NCI-H2107 treated with DMSO at 0.1 percent for 48 hours (cell line): Measurements from ENCODE around the gene ALPK3.

ENCODE experiments used
- DNase-seq: peaks from one replicate; lab custom pipeline; 2025; ENCODE audit not compliant: unreplicated experiment; lab: John Stamatoyannopoulos, UW

The ALPK3 gene

DNA sequence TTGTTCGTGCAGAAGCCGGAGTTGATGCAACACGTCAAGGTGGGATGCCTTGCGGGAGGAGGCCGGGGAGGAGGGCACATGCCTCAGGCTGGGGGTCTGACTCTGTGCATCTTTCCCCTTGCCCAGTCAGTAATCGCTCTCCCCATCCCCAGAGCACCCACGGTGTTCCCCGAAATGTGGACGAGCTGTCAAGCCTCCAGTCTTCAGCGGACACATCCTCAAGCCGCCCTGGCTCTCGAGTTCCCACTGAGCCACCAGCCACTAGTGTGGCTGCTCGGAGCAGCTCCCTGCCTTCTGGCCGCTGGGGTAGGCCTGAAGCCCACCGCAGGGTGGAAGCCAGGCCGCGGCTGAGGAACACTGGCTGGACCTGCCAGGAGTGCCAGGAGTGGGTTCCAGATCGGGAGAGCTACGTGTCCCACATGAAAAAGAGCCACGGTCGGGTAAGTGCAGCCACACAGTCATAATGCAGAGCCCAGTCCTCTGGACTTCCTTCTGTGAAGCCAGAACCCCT, 18.7 kb upstream of the ALPK3 start:
- no peak for DNase-seq

DNA sequence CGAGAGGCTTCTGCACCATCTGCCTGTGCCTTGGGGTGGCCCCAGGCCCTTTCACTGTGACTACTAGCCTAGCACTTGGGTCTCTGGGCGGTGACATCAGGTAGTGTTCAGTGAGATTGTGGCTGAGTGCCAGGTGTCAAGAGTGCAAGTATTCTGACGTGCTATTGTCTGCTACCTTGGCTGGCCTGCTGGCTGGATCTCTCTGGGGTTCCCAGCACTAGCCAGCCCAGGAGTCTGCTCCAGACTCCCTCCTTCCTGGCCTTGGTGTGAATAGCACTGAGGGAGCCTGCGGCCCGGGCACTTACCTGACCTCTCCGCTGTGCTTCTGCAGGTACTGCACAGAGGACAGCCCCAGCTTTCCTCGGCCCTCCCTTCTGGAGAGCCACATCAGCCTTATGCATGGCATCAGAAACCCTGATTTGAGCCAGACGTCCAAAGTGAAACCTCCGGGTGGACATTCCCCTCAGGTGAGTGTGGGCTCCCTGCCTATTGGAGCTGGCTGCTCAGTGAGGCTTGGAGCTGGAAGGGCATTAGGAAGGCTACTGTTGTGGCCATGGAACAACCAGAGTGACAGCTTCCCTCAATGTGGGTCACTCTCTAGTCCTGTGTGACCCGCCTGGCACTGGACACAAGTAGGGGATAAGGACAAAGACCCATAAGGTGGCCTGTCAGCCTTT, 17.5 kb upstream of the ALPK3 start:
- DNase-seq = no peak

DNA sequence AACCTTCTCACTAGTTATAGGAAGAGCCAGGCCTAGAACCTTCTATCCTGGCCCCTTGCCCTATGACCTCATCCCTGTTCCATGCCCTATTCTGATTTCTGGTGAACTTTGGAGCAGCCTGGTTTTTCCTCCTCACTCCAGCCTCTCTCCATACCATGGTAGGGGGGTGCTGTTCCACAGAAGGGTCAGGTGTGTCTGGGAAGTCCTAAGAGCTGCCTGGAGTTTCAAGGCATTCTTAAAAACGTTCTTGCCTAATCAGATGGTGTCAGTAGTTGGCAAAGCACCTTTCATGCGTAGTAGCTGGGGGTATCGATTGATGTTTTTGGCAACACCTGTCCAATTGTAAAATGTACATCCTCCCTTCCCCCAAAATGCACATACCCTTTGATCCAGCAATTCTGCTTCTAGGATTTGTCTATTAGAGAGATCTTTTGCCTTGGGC, 16.8 kb upstream of the ALPK3 start:
- no peak for DNase-seq

DNA sequence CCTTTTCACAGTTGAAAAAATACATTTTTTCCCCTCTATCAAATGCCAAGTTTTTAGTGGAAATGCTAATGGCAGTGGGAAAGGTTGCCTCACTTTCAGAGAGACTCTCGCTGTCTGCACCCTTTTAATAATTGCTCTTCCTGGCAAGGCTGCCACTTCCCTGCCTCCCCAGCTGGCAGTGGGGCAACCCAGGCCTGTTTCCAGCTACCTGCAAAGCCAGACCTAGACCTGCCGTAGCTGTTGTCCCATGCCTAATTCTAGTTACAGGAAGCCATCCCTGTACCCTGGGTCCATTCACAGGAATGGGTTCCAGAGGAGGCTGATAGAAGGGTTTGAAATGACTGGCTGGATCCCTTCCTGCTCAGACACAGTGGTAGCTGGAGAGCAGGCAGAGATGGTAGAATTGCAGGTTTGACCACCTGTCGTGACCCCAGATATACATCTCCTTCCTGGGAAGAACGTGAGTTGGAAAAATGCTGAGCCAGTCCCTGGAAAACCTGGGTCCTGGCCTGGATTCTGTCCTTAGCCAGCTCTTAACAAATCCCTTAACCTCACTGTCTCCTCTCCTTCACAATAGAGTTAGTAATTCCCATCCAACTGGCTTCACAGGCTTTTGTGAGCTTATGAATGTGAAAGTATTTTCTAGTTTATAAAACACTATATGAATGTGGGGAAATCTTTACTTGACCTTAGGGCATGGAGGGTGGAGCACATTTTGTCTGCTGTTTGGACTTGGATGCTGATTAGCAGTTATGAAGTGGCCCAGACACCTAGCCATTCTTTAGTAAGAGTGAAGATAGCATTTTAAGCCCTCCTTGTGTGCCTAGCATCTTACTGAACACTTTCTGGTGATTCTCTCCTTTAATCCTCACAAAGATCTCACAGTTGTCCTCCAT, 12.9 kb upstream of the ALPK3 start:
- DNase-seq = no peak

DNA sequence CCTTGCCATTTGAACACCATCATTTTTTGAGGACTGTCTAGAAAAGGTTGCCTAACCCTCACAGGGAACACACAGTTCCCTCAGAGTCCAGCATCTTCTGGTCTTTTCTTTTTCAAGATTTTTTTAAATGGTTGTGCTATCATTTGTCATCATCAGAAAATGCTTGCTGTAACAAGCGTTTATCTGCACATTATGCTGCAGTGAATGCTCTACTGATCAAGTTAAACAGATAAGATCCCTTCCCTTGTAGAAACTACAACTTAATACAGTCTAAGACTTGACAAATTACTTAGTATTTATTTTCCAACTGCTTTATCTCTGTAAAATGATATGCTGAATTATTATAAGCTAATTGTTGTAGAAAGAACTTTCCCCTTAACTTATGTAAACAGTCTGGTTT, 11.9 kb upstream of the ALPK3 start:
- no peak for DNase-seq

DNA sequence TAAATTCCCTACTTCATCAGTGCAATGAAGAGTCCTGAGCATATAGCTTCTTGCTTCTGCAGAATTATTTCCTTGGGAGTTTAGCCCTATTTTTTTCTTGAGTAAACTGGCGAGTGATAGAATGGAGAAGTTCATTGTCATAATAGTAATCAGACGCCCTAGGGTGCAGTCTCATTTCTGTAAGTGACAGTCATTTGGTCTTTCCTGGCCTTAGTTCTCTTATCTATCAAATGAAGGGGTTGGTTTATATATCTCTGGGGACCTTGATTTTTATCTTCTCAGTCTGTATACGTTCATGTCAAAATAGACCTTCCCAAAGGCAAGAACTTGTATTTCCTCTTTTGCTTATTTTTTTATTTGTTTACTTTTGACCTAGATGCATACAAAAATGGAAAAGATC, 9.9 kb upstream of the ALPK3 start:
- no peak for DNase-seq

DNA sequence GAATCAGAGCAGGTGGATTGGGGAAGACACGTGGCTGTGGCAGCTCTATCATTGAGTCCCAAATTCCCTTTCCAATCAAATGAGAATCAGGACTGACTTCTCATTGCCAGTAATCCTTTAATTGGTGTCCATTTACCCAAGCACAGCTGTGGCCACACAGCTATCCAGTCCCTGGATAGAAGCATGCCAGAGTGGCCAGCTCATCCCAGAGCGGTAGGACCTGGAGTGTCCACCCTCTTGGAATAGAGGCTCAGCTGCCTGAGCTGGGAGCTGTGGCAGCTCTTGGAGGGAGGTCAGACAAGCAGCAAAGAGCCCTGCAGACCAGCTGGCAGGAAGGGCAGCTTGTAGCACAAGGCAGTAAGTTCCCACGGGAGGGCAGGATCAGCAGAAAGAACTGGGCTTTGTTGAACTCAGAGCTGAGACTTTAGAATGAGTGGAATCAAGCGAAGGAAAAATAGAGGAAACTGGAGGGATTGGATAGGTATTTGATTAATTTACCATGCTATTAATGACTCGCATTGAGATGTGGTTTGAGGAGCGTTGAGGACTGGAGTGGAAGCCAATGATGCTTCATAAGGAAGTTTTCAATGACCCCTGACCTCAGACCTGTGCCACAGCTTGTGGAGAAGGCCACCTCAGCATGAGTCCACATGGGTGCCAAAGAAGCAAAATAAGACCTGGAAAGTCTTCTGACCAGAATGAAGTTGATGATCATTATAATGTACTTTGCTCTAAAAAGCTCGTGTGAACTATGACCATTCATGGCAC, 6.9 kb upstream of the ALPK3 start:
- no peak for DNase-seq

DNA sequence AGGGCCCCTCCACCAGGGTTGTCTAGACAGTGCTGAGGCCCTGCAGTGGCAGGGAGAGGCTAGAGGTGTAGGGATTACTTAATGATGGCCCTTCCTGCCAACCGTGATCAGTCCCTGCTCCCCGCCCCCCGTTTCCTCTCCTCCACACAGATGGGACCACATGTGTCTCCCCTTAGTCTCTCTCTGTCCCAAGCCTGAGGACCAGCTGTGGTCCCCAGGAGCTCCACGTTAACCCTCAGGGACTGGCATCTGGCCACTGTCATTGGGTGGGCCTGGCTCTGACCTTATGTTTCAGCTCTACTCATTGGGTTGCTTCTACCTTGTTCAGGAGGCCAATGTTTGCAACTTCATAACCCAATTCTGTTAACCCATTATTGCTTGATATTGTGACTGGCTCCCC, 6.0 kb upstream of the ALPK3 start:
- no peak for DNase-seq

DNA sequence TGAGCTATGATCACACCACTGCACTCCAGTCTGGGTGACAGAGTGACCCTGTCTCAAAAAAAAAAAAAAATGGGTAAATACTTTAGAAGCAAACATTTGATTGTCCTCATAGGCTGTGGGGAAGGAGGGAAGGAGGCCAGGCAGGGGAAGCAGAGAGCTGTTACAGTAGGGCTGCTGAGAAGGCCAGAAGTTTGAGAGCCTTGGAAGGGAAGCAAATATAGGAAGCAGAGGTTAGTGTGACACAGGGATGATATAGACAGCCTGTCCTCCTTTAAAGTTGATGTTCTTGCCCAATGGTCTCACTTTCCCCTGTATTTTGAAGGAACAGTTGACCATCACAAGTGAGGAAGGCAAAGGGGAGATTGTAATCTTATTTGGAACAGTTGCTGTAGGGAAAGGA, 5.3 kb upstream of the ALPK3 start:
- DNase-seq = no peak

DNA sequence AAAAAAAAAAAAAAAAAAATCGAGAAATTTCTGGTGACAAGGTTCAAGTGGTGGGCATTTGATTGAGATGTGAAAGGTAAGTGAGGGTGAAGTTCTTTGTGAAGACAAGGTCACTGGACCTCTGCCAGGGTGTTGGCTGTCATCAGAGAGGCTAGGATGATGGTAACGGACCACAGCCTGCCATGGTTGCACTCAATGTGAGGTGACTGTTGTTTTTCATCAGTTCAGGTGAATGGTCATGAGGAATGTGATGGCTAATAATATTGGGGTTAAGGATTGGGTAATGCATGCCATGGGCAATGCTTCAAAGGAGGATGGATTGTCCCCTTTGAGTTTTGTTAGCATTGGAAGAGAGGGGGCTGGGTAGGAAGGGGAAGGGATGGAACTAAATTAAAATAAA, 4.3 kb upstream of the ALPK3 start:
- DNase-seq = no peak

DNA sequence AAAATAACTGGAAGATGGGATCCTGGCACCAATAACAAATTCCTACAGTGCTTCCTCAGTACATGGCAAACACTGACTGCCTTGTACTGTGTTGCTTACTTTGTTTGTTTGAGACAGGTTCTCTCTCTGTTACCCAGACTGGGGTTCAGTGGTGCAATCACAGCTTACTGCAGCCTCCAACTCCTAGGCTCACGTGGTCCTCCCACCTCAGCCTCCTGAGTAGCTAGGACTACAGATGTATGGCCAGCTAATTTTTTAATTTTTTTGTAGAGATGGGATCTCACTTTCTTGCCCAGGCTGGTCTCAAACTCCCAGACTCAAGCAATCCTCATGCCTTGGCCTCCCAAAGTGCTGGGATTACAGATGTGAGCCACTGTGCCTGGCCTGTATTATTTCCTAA, 3.7 kb upstream of the ALPK3 start:
- no peak for DNase-seq

DNA sequence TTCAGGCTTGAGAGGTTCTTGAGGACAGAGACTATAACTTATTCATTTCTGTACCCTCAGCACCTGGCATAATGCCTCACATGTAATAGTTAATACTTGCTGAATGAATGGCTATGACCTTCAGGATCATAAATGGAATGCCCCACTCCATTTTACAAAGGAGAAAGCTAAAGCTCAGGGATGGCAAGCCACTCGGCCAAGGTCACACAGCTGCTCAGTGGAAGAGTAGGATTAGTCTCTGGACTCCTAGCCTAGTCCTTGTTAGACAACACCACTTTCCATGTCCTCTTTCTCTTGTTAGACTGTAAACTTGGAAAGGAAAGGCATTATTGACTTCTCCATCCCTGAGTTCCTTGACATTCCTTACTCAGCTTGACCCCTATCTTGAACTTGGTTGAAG, 3.2 kb upstream of the ALPK3 start:
- DNase-seq = no peak

DNA sequence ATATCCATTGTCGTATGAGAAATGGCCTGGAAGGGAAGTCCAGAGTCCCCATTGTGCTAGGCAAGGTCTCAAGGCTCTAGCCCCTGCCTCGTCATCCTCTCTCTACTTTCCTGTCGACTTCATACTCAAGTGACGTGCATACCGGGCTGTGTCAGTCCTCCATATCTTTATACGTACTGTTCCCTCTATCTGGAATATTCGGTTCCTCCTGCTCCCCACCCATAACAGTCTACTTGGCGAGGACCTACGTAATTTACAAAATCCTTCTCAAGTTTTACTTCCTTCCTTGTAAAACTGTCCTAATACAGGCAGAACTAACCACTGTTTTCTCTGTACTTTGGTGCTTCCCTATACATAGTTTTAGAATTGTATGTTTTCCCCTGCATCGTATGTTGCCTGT, 2.2 kb upstream of the ALPK3 start:
- no peak for DNase-seq

DNA sequence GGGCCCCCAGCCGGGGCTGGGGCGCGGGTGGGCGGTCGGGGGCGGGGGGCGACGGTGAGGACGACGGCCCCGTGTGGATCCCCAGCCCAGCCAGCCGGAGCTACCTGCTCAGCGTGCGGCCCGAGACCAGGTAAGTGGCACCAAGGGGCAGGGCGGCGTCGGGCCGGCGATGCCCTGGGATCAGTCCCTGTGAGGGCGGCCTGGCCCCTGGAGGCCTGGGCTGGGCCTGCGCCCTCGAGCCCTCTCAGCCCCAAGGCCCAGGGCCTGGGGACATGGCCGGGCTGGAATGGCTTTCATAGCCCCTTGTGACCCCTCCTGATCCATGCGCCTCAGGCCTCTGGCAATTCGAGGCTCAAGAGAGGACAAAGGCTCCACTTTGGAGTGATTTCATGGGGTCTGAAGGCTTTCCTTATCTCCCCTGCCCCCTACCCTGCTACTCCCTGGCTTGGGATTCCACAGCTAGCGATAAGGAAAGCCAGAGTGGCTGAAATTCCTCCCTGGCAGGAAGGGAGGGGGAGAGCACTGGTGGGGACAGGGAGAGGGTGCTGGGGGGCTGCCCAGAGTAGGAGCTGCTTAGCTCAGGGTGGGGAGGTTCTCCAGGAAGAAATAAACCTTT, 418 bp downstream of the ALPK3 start:
- DNase-seq = no peak

DNA sequence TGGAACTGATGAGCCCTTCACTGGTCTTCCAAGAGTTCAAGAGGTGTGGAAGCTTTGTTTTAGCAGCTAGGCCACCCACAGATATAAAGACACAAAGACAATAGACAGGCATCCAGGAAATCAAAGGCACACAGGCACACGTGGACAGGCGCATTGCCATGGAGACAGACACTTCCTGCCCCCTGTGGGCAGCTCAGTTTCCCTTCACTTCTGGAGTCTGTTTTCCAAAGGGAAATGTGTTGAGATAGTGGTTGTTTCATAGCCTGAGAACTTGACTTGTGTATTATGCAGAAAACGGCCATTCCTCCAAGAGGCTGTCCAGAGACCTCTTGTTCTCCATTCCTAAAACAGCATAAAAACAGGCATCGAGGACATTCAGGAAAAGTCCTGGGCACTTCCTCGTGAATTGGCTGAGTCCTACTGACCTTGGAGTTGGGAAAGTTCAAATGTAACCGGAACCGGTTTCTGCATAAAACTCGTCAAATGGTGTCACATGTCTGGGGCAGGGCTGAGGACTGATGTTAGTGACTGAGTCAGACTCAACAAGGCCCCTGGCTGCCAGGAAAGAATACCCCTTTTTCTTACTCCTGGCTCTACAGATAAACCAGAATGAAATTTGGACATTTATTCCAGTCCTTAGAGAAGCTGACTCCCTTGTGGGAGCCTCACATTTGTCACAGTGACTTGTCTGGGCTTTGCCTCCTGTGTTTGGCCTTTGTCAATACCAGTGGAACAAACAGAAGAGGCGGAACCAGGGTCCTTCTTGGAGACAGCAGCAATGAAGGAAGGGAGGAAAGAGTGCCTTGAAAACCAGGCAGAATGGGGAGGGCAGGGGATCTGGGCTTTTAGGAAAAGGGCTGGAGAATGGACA, 1.3 kb downstream of the ALPK3 start:
- DNase-seq = no peak

DNA sequence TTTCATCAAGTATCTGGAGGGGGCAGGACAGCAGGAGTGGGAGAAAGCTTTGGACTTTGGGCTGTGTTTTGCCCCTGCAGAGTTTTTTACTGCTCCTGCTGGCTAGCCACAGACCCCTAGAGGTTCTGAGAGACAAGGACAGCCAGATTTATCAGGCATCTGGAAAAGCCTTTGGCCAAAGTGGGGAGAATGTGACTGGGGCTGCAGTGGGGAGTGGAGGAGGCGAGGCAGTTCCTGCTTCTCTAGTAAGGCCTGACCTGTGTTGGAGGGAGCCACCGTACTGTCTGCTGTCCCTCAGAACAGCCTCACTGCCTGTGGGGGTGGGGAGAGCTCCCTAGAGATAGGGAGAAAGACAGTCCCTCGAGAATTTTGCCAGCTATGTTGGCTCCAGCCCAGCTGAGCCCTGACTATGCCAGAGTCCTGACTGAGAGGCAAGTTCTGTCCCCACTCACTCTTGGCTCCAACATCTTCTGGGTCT, 2.2 kb downstream of the ALPK3 start:
- no peak for DNase-seq

DNA sequence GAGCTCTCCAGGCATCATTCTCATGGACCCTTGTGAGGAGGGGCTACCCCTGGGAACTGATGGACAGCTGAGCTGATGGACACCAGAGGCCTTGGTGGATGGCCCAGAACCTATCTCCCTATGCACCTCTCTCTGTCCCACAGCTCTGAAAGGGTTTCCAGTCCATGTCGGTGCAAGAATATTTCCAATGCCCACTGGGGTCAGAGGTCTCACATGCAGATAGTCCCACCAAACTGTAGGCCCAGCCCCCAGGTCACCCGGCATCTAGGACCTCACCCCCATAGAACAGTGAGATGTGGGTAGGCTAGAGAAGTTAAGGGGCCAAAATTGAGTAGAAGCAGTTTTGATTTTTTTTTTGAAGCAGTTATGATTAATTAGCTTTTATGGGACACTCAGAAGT, 2.6 kb downstream of the ALPK3 start:
- no peak for DNase-seq

DNA sequence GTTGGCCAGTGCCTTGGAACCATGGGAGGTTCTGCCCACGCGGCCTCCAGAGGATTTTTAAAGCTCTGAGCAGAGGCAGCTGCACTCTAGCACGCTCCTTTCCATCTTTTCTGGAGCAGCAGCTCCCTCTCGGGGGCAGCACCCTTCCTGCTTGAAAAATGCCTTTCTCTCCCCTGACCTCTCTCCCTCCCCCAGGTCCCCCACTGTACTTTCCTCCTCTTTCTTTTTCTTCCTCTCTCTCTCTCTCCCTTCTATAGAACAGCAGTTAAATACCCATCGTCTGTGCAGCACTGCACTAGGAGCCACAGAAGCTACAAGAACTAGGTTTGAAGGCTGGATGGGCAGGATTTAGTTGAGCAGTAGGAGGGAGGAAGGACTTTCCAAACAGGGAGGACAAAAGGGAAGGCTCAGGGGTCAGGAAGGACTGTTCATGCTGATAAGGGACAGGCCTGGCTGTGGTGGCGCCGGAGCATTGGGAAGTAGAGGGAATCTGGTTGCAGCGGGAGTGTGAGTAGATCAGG, 4.4 kb downstream of the ALPK3 start:
- no peak for DNase-seq

DNA sequence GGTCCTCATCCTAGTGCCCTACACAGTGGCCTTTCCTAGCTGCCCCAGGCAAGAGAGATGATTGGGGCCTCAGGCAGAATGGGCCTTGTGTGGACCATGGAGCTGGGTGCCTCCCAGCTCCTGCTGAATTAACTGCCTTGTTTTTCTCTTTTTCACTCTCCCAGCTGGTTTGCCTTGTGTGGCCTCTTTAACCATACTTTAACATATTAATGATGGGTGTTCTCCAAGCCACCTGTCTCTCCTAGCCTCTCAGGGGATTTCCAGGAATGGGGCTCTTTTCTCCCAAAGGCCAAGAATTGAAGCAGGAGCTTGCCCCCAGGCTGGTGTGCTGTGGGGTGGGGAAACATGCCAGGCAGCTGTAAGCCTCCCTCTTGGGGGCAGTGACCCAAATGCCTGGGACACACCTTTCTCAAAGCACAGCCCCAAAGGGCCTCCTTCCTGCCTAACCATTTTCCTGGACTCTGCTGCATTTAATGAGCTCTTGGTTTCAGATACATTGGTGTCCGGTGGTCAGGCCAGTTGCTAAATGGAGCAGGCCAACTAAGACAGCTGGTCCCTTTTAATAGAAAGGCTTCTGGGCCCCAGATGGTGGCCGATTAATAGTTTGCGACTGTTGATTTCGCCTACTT, 5.6 kb downstream of the ALPK3 start:
- DNase-seq = no peak
